Kasumi-1 (cell line): ENCODE measurements around the gene CEP55.
A peak's percentile ranks its signal among the peaks of the same experiment; 100 is the strongest.
"Not testable (repeated sequence)": the region's sequence is repeated elsewhere in the genome, so short reads cannot be mapped to it uniquely, and the experiment has no call there.

ENCODE experiments used
- DNase-seq, 2 experiments: peaks; one replicate each; lab custom pipeline; 2025; lab: John Stamatoyannopoulos, UW

Gene CEP55

DNA sequence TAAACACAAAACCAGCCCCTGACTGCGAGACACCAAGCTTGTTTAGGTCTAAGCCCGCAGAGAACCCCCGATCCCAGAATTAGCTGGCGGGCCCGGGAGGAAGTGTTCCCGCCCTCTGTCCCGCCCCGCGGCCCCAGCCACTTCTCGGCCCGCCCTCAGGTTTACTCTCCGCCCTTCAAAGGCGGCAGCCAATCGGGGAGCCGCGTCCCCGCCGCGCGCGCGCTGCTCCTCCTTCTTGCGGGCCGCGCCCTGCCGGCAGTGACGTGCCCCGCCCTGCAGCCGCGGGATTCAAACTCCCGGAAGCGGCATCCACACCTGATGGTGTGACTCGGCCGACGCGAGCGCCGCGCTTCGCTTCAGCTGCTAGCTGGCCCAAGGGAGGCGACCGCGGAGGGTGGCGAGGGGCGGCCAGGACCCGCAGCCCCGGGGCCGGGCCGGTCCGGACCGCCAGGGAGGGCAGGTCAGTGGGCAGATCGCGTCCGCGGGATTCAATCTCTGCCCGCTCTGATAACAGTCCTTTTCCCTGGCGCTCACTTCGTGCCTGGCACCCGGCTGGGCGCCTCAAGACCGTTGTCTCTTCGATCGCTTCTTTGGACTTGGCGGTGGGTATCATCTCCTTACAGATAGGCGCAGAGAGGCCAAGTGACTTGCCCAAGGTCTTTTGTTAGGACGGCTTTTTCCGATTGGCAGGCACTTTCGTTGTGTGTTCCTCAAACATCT is at the start of gene CEP55:
Gene CEP55, plus strand, starts transcription at position 291 of the 720 bp plus-strand sequence. CDS start 3,440 bp downstream, outside the sequence.
- peak; percentile 94 to 96 for DNase-seq

GRCh38 chr10:93447019-93447418 is 49.4 kb upstream of the CEP55 start:
- no peak for DNase-seq

- DNase-seq, result no peak
Measured at GRCh38 chr10:93447970-93448369, 48.4 kb upstream of the CEP55 start.

- DNase-seq, result no peak
Measured at GRCh38 chr10:93451244-93451947, 45.0 kb upstream of the CEP55 start.

GRCh38 chr10:93452143-93452542 is 44.3 kb upstream of the CEP55 start:
- DNase-seq, result no peak

DNA sequence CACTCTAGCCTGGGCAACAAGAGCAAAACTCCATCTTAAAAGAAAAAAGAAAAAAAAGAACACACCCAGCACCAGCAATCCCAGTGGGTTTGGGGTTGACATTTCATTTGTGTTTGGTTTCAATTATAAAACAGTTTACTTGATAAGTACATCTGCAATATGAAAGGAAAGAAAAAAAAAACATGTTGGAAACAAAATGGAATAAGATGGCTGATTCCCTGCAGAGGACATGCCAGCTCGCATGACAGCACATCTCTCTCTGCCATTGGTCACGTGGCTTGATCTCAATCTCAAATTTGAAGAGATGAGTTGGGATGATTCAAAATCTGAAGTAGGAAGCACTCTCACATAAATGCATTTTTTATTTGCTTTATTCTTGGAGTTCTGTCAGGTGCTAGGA is 42.3 kb upstream of the CEP55 start:
- DNase-seq, result no peak

- DNase-seq, result no peak
Measured at GRCh38 chr10:93454736-93455135, 41.7 kb upstream of the CEP55 start.

DNA sequence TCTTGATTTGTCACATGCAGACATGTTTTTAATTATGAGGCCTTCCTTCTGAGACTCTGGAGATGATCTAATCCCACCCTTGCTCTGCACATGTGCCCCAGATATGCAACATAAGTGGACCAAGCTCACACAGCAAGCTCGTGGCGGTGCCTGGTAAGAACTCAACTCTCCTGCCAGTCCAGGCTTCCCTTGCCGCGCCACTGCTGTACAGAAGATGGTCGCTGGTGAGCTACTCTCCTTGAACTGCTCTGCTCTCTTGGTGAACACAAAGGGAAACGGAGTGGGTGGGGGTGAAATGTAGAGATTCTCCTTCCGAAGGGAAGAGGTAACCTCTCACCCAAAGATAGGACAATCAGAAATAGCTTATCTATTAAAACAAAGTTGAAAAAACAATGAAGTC is 39.9 kb upstream of the CEP55 start:
- no peak for DNase-seq

DNA sequence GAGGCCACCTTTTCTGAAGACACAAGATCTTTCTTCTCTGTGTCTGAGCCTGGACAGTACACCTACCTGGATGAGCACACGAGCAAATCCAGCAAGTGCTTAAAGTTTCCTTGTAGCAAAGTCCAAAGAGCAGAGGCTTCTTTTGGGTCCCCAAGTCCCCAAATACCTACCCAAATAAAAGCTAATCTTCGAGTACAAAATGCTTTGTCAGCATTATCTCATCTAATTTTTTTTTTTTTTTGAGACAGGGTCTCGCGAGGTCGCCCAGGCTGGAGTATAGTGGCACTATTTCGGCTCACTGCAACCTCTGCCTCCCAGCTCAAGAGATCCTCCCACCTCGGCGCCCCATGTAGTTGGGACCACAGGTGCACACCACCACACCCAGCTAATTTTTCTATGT is 38.9 kb upstream of the CEP55 start:
- no peak for DNase-seq

GRCh38 chr10:93458821-93459257 is 37.6 kb upstream of the CEP55 start:
- peak in 1 of 2 experiments; percentile 42 for DNase-seq

DNA sequence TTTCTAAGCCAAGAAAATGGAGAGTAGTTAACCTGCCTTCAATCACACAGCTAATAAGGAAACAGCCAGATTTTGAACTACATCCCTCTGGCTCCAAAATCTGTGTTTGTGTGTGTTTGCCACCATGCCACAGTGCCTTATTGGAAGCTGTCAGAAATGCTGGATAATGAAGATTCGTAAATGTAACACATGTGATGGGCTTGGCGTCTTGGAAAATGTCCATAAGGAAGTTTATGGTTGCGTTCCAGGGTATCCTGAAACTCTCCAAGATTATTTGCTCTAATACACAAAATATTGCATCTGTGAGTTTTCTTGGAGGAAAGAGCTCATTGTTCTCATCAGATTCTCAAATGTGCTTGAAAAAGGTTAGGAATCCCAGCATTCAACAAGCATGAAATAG is 36.9 kb upstream of the CEP55 start:
- no peak for DNase-seq

DNA sequence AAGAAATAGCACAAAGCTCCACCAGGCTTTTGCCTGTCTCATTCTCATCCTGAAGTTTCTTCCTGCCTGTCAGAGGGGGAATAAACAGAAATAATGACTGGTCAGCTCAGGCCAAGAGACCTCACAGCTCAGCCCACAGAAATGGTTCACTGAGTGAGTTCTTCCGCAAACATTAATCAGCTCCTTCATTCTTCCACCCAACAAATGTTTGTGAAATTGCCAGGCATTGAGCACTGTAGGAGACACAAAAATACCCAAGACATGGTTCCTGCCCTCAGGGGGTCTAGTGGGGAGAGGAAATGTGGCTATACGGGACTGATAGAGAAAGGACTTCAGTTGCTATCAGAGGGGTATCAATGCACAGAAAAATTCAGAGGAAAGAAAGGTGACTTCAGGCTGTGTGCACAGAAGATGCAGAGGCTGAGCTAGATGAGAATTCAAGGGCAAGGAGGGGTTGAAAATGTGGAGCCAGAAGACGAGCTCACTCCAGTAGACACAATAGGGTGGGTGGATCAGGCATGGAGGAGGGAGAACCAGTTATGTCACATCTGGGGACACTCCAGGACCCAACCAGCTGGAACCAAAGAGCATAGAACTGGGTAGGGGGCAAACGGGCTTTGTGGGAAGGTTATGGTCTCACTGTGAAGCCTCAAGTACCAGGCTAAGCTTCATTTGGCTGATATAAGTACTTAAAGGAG is 35.2 kb upstream of the CEP55 start:
- DNase-seq, result no peak

DNA sequence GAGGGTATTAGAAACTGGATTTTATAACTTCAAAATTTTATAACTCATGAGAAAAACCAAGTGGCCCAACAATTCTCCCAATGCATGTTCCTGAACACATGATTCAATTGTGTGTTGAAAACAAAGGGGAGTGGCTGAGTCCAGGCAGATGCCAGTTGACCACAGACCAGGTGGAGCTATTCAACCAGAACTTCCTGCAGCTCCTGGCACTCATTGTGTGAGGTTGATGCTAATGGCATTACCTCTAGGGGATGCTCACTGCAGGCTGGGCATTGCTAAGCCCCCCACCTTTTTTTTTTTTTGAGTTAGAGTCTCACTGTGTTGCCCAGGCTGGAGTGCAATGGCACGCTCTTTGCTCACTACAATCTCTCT is 34.6 kb upstream of the CEP55 start:
- no peak for DNase-seq

DNA sequence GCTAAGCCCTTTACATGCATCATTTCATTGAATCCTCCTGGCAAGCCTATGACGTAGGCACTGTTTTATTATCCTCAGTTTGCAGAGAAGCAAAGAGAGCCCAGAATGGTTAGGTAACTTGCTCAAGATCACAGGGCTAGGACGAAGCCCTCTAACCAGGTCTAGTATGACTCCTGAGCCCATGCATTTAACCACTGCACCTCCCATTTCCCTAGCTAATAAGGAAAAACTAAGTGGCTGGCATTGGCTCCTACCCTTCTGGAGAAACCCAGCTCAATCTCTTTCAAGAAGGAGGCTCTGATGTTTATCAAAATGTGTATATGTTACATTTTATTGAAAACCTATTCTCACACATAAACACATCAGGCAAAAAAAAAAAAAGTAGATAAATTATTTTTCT is 34.0 kb upstream of the CEP55 start:
- no peak for DNase-seq

- DNase-seq, result no peak
Measured at GRCh38 chr10:93462881-93463280, 33.5 kb upstream of the CEP55 start.

GRCh38 chr10:93463723-93464476 is 32.5 kb upstream of the CEP55 start:
- peak; percentile 84 to 85 for DNase-seq

DNA sequence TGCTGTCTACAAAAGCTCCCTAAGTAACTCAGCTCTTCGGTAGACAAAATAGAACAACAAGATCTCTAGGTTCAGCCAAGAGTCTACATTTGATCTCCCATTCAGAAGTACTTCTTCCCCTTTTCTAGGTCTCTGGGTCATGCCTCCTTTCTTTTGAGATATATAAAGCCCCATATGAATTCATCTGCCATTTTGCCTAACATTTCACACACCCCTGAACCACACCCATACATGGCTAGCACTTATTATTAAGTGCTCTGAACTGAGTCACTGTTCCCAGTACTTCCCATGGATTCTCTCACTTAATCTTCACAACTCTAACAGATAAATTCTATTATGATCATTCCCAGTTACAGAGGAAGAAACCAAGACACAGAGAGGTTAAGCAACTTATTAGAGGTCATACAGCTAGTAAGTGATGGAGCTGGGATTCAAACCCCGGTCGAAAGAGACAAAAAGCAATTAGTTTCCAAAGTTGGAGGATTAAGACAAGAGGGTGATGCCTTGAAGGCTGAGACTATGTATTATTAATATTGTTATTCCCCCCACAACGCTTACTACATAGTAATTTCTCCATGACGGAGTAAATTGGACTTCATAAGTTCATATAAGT is 31.5 kb upstream of the CEP55 start:
- peak in 1 of 2 experiments; percentile 43 for DNase-seq

DNA sequence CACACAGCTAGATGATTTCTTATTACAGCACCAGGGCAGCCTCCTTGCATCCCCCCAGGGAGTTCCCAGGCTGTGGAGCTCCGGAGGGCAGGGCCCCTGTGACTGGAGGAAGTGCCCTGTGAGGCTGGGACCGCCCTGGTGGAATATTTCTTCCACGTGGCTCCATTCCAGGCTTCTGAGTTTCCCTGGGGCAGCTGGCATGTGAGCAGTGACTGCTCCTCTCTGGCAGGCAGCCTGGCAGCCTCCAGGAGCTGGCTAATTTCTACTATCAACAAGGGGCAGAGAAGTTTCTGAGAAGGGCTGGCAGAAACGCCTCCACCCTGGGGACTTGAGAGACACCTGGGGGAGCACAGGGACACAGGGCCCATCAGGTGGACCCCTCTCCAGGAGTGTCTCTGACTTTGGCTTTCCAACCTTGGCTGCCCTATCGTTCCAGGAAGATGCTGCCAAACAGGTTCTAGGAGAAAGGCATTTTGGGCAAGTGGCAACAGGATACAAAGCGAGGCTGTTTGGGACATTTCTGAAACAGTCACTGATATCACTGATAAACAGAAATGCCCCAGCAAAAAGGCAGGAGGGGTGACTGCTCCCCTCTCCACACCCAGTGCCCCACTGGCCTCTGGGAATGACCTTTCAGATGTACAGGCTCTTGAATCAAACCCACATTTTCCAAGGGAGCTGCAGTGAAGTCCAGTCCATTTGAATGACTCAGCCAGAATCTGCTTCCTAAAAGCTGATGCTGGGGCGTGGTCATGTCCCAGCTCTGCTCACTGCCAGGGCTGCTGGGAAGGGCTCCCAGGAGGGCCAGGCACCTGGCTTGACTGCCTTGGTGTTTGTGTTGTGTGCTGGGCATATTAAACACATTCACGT is 30.4 kb upstream of the CEP55 start:
- no peak for DNase-seq

DNA sequence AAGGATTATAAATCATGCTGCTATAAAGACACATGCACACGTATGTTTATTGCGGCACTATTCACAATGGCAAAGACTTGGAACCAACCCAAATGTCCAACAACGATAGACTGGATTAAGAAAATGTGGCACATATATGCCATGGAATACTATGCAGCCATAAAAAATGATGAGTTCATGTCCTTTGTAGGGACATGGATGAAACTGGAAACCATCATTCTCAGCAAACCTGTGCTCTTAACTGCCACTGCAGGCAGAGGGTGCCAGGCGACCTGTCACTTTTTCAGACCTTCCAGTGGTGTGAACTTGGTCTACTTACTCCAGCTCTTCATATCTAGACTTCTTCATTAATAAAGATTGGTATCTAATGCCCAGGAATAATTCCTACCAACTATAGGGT is 28.8 kb upstream of the CEP55 start:
- not testable (repeated sequence) for DNase-seq

GRCh38 chr10:93468461-93469213 is 27.8 kb upstream of the CEP55 start:
- DNase-seq, result no peak
